Measurements from ENCODE around the gene ACP4.
"Not testable (repeated sequence)": the region's sequence is repeated elsewhere in the genome, so short reads cannot be mapped to it uniquely, and the experiment has no call there.

The ACP4 gene

GRCh38 chr19:50790396-50790795 is at the start of gene ACP4:
TSS of gene ACP4 (plus strand) at chr19:50790415. CDS start at chr19:50790415, 0 bp downstream.
- DNase-seq = no peak

GRCh38 chr19:50741179-50741933 is 48.9 kb upstream of the ACP4 start:
- no peak for DNase-seq

- DNase-seq = no peak
These were observed 46.7 kb upstream of the ACP4 start for GRCh38 chr19:50743537-50743936.

- no peak for DNase-seq
These were observed 45.0 kb upstream of the ACP4 start for GRCh38 chr19:50745221-50745620.

- not testable (repeated sequence) for DNase-seq
These were observed 43.1 kb upstream of the ACP4 start for GRCh38 chr19:50747141-50747540.

- DNase-seq = no peak
These were observed 40.7 kb upstream of the ACP4 start for GRCh38 chr19:50749490-50749889.

- DNase-seq = no peak
These were observed 40.2 kb upstream of the ACP4 start for GRCh38 chr19:50750010-50750409.

- no peak for DNase-seq
These were observed 36.3 kb upstream of the ACP4 start for GRCh38 chr19:50753879-50754278.

- DNase-seq = not testable (repeated sequence)
These were observed 34.0 kb upstream of the ACP4 start for GRCh38 chr19:50756244-50756643.

GRCh38 chr19:50757624-50758023 is 32.6 kb upstream of the ACP4 start:
- not testable (repeated sequence) for DNase-seq

GRCh38 chr19:50759076-50759475 is 31.1 kb upstream of the ACP4 start:
- not testable (repeated sequence) for DNase-seq

GRCh38 chr19:50759886-50760285 is 30.3 kb upstream of the ACP4 start:
- no peak for DNase-seq

GRCh38 chr19:50761501-50761900 is 28.7 kb upstream of the ACP4 start:
- not testable (repeated sequence) for DNase-seq

GRCh38 chr19:50763521-50763920 is 26.7 kb upstream of the ACP4 start:
- DNase-seq = not testable (repeated sequence)

GRCh38 chr19:50764409-50764808 is 25.8 kb upstream of the ACP4 start:
- DNase-seq = no peak

GRCh38 chr19:50766746-50767145 is 23.5 kb upstream of the ACP4 start:
- not testable (repeated sequence) for DNase-seq

GRCh38 chr19:50767263-50767662 is 23.0 kb upstream of the ACP4 start:
- not testable (repeated sequence) for DNase-seq

GRCh38 chr19:50768277-50768676 is 21.9 kb upstream of the ACP4 start:
- no peak for DNase-seq

- DNase-seq = not testable (repeated sequence)
These were observed 20.1 kb upstream of the ACP4 start, which contains the start of gene GPR32 for GRCh38 chr19:50770164-50770563. TSS of gene GPR32 (plus strand) at chr19:50770464. CDS start at chr19:50770601, 137 bp downstream.

GRCh38 chr19:50770888-50771287 is 19.3 kb upstream of the ACP4 start:
- DNase-seq = no peak

- DNase-seq = no peak
These were observed 17.7 kb upstream of the ACP4 start for GRCh38 chr19:50772476-50772875.

- DNase-seq = not testable (repeated sequence)
These were observed 17.3 kb upstream of the ACP4 start for GRCh38 chr19:50772912-50773311.

- not testable (repeated sequence) for DNase-seq
These were observed 16.8 kb upstream of the ACP4 start for GRCh38 chr19:50773454-50773853.

- no peak for DNase-seq
These were observed 14.1 kb upstream of the ACP4 start for GRCh38 chr19:50776131-50776530.

- DNase-seq = no peak
These were observed 13.0 kb upstream of the ACP4 start for GRCh38 chr19:50777261-50777660.
